ENCODE measurements around the gene COG2. TPM values are rescaled to one million over a fixed set of nuclear protein-coding genes. Genes with fewer than 3 reads are reported as not detected.

COG2 gene
- total RNA-seq, 1 experiment from 2014 or later = 59.2 TPM

- no peak for DNase-seq
- H3K4me1 Mint-ChIP-seq (ENCODE audit: low read depth, unreplicated experiment) = peaks cover 24% of the 10 kb centered on the region
- TF ChIP-seq, protein P1, sequence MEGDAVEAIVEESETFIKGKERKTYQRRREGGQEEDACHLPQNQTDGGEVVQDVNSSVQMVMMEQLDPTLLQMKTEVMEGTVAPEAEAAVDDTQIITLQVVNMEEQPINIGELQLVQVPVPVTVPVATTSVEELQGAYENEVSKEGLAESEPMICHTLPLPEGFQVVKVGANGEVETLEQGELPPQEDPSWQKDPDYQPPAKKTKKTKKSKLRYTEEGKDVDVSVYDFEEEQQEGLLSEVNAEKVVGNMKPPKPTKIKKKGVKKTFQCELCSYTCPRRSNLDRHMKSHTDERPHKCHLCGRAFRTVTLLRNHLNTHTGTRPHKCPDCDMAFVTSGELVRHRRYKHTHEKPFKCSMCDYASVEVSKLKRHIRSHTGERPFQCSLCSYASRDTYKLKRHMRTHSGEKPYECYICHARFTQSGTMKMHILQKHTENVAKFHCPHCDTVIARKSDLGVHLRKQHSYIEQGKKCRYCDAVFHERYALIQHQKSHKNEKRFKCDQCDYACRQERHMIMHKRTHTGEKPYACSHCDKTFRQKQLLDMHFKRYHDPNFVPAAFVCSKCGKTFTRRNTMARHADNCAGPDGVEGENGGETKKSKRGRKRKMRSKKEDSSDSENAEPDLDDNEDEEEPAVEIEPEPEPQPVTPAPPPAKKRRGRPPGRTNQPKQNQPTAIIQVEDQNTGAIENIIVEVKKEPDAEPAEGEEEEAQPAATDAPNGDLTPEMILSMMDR (IDR thresholded peaks at IDR 0.05; ENCODE audit: unreplicated experiment) = no peak
- H3K9me3 Mint-ChIP-seq (ENCODE audit: low read depth, unreplicated experiment) = no peaks in the 10 kb centered on the region
- intact Hi-C loops (cut with micrococcal nuclease; ENCODE audit: unreplicated experiment) = no loop called here
- no peaks in the 10 kb centered on the region for H3K27me3 Mint-ChIP-seq (ENCODE audit: unreplicated experiment)
- BruUV-seq (replicated peaks) = no TSS peak
- CTCF ChIA-PET = no interaction called here
- no peak overlapping the region for H3K4me3 Mint-ChIP-seq (ENCODE audit: low read depth, unreplicated experiment)
- no peak overlapping the region for H3K27ac Mint-ChIP-seq (ENCODE audit: unreplicated experiment)
- peaks cover 13% of the 10 kb centered on the region for H3K36me3 Mint-ChIP-seq (ENCODE audit: insufficient read depth, unreplicated experiment)
Measured at GRCh38 chr1:230658691-230659090, 16.4 kb downstream of the COG2 start.

- no peak for DNase-seq
- Mint-ChIP-seq H3K4me1 (ENCODE audit: low read depth, unreplicated experiment) (peaks cover 10% of the 10 kb centered on the region), H3K4me3 (ENCODE audit: low read depth, unreplicated experiment) (no peak overlapping the region), H3K9me3 (ENCODE audit: low read depth, unreplicated experiment) (no peaks in the 10 kb centered on the region), H3K27me3 (ENCODE audit: unreplicated experiment) (no peaks in the 10 kb centered on the region), H3K27ac (ENCODE audit: unreplicated experiment) (no peak overlapping the region), H3K36me3 (ENCODE audit: insufficient read depth, unreplicated experiment) (peaks cover 10% of the 10 kb centered on the region)
- no TSS peak for BruUV-seq (replicated peaks)
- TF ChIP-seq, protein P1 (IDR thresholded peaks at IDR 0.05; ENCODE audit: unreplicated experiment) = no peak
- CTCF ChIA-PET = no interaction called here
- intact Hi-C loops (cut with micrococcal nuclease; ENCODE audit: unreplicated experiment) = no loop called here
Measured at GRCh38 chr1:230661976-230662375, 19.7 kb downstream of the COG2 start.

DNA sequence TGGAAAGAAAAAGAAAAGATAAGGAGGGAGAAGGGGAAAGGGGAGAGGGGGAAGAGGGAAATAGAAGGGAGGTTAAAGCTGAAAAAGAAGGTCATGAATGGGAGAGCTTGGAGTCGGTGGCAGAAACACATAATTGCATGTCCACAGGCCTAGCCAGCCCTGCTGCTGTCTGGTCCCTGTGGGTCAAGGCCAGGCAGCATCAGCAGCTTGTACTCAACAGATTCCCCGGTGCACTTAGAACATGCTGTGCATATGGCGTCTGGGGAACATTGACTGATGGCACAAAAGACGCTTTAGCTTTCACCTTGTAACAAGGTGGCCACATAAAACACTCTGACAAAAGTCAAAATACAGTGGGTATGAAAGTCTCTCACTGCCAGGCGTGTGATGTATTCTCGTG, 25.9 kb downstream of the COG2 start:
- no peak for DNase-seq
- intact Hi-C loops (cut with micrococcal nuclease; ENCODE audit: unreplicated experiment) = no loop called here
- no peaks in the 10 kb centered on the region for H3K27me3 Mint-ChIP-seq (ENCODE audit: unreplicated experiment)
- H3K36me3 Mint-ChIP-seq (ENCODE audit: insufficient read depth, unreplicated experiment) = peaks cover 27% of the 10 kb centered on the region
- TF ChIP-seq, protein P1 (IDR thresholded peaks at IDR 0.05; ENCODE audit: unreplicated experiment) = no peak
- H3K27ac Mint-ChIP-seq (ENCODE audit: unreplicated experiment) = no peak overlapping the region
- peaks cover 13% of the 10 kb centered on the region for H3K4me1 Mint-ChIP-seq (ENCODE audit: low read depth, unreplicated experiment)
- no TSS peak for BruUV-seq (replicated peaks)
- H3K4me3 Mint-ChIP-seq (ENCODE audit: low read depth, unreplicated experiment) = no peak overlapping the region
- CTCF ChIA-PET = no interaction called here
- H3K9me3 Mint-ChIP-seq (ENCODE audit: low read depth, unreplicated experiment) = no peaks in the 10 kb centered on the region

GRCh38 chr1:230669543-230669942, 27.3 kb downstream of the COG2 start:
- H3K9me3 Mint-ChIP-seq (ENCODE audit: low read depth, unreplicated experiment) = no peaks in the 10 kb centered on the region
- no peaks in the 10 kb centered on the region for H3K27me3 Mint-ChIP-seq (ENCODE audit: unreplicated experiment)
- intact Hi-C loops (cut with micrococcal nuclease; ENCODE audit: unreplicated experiment) = no loop called here
- TF ChIP-seq, protein P1 (IDR thresholded peaks at IDR 0.05; ENCODE audit: unreplicated experiment) = no peak
- BruUV-seq (replicated peaks) = no TSS peak
- H3K27ac Mint-ChIP-seq (ENCODE audit: unreplicated experiment) = no peak overlapping the region
- H3K4me1 Mint-ChIP-seq (ENCODE audit: low read depth, unreplicated experiment) = peaks cover 17% of the 10 kb centered on the region
- CTCF ChIA-PET = no interaction called here
- H3K36me3 Mint-ChIP-seq (ENCODE audit: insufficient read depth, unreplicated experiment) = peaks cover 29% of the 10 kb centered on the region
- H3K4me3 Mint-ChIP-seq (ENCODE audit: low read depth, unreplicated experiment) = no peak overlapping the region
- no peak for DNase-seq
